Ureter (tissue), 1 donor: ENCODE measurements around the gene ARPIN. TPM values are rescaled to one million over a fixed set of nuclear protein-coding genes. Genes with fewer than 3 reads are reported as not detected.
"Not testable (repeated sequence)": the region's sequence is repeated elsewhere in the genome, so short reads cannot be mapped to it uniquely, and the experiment has no call there.

ENCODE experiments used
- DNase-seq: peaks from one replicate; pipeline ENCODE4 v3.0.0-alpha.2; 2020; ENCODE audit warnings: low spot score
- total RNA-seq: library from RNA; stranded (reverse); gene quantifications from one replicate; pipeline ENCODE4 v1.2.4, GENCODE V29; 2023
- donor health status: DM: yes; HTN: yes; CAD: no.

ARPIN gene
- total RNA-seq, 1 donor from 2014 or later, result 30.0 TPM

DNA sequence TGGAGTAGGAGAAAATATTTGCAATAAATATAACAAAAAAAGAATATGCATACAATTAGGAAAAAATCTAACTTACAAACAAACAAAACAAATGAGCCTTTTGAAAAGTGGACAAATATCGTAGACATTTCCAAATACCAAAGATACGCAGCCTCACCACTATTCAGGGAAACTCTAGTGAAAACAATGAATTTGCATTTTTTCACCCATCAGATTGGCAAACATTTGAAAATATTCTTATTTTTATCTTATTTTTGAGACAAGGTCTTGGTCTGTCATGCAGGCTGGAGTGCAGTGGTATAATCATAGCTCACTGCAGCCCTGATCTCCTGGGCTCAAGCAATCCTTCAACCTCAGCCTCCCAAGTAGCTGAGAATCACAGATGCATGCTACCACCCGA lies 34.4 kb downstream of the ARPIN start:
- DNase-seq, result no peak

DNA sequence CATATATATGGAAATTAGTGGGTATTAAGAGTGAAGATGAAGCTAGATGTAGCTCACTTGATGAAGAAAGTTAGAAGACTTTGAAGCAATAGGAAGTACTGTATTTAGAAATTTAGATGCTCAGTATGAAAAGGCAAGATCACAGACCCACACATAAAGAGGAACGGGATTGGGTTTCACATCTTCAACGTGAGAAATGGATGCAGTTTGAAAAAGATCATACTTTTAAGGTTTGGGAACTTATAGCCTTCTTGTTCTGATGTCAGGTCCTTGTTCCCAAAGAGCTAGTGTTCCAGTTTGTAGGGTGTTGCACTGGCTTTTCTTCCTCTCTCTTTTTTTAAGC lies 35.7 kb downstream of the ARPIN start:
- no peak for DNase-seq

GRCh38 chr15:89876396-89877082 lies 36.2 kb downstream of the ARPIN start:
- no peak for DNase-seq

DNA sequence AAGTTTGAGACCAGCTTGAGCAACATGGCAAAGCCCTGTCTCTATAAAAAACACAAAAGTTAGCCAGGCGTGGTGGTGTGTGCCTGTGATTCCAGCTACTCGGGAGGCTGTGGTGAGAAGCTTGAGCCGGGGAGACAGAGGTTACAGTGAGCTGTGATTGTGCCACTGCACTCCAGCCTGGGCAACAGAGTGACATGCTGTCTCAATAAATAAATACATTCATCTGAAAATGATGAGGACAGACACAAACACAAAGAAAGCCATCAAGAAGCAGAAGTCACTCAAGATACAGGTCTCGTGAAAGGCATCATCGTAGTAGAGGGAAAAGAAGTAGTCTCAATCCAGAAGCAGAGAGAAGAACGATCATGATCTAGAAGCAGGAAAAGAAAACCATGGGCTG lies 37.0 kb downstream of the ARPIN start:
- DNase-seq, result no peak

DNA sequence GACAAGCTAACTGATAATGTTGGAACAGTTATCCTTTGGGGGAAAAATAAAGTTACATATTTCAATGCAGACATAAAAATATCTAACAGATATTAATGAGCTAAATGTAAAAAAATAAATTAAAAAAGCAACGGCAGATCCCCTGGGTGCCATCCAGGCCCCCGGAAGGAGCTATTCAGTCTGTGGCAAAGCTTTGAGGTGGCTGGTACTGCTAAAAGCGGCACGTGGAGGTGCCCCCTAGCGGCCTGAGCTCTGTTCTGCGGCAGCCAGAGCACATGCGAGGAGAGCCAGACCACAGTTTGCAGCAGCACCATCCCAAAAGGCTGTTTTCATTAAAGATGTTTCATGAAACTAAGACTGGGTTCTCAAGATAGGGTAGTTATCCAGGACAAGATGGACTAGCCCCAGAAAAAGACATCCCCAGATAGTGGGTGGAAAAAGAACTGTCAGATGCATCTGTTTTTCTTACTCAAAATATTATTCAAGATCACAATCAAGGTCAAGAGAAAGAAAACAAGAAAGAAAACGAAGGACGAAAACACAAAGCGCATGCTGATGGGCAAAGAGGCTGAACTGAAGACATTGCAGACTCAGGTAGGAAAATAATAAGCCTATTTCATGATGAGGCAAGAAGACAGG lies 37.7 kb downstream of the ARPIN start:
- peak; percentile 86 for DNase-seq

DNA sequence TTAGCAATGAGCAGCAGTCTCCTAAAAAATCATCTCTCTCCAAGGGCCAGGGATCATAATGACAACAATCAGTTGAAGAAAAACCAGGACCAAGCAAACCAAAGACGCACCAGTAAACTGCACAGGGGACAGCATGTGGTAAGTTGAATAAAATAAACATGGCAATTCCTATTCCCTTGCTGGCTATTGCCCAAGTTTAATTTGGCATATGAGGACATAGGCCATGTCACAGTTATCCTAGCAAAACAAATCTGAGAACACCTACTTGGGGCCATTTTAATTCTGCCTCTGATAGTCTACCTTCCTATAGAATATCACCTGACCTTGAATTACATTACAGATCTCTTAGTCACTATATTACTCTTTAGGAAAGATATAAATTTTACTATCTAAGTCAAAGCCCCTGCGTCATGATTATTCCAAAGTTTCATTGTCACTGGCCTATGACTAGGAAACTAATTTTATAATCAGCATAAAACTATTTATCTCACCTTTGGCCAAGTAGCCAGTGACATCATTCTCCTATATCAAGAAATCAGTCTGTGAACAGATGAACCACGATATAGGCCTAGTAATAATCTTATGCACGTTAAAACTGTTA lies 42.0 kb downstream of the ARPIN start:
- no peak for DNase-seq

DNA sequence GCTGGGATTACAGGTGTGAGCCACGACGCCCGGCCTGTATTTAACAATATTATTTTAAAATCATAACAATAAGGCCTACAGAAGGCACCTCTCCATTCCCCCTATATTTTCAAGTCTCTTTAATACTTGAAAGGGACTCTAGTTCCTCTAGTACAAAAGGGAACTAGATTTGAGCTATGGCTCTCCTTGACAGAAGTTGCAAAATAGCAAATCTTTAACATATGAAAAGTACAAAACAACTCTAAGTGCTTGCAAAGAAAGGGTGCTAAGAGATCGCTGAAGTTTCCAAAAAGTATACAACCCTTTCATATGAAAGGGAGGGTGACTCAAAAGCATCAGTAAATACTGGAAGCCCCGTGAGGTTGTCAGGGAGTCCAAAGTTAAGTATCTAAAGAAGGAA lies 42.7 kb downstream of the ARPIN start:
- DNase-seq, result no peak

- DNase-seq, result not testable (repeated sequence)
Measured at GRCh38 chr15:89869490-89869889, 43.3 kb downstream of the ARPIN start.

GRCh38 chr15:89864958-89865739 lies 47.6 kb downstream of the ARPIN start:
- DNase-seq, result no peak

GRCh38 chr15:89863918-89864317 lies 48.8 kb downstream of the ARPIN start:
- no peak for DNase-seq

DNA sequence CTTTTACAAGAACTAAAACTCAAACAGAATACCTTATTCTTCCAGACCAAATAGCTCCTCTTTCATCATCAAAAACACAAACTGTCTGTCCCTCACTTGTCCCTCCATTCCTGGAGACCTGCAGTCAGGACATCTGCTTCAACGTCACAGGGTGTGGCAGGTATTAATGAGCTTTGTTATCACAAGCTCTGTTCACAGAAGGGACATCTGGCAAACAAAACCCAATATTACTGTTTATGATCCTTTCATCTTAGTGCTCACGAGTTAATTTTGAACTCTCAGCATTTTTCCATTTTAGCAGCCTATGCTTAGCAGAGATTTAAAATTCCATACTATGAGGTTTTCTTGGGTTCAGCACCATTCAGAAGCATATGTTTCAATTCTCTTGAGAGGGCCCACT lies 51.9 kb downstream of the ARPIN start:
- no peak for DNase-seq

DNA sequence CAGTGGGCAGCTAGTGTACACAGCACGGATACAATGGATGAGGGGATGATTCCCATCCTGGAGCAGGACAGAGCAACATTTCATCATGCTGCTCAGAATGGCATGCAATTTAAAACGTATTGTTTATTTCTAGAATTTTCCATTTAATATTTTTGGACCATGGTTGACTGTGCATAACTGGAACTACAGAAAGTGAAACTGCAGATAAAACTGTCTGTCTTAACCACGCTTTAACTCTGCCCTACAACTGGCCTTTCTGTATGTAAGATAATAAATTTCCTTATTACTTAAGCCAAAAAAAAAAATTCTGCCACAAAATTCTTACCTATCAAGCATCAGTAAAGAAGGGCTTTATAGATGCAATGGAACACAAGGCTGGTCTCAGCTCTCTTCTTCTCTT lies 52.3 kb downstream of the ARPIN start:
- no peak for DNase-seq

- DNase-seq, result no peak
Measured at GRCh38 chr15:89858661-89859458, 53.9 kb downstream of the ARPIN start.

- no peak for DNase-seq
Measured at GRCh38 chr15:89857673-89858072, 55.1 kb downstream of the ARPIN start.

- DNase-seq, result no peak
Measured at GRCh38 chr15:89855948-89856347, 56.8 kb downstream of the ARPIN start.

- not testable (repeated sequence) for DNase-seq
Measured at GRCh38 chr15:89854863-89855262, 57.9 kb downstream of the ARPIN start.

DNA sequence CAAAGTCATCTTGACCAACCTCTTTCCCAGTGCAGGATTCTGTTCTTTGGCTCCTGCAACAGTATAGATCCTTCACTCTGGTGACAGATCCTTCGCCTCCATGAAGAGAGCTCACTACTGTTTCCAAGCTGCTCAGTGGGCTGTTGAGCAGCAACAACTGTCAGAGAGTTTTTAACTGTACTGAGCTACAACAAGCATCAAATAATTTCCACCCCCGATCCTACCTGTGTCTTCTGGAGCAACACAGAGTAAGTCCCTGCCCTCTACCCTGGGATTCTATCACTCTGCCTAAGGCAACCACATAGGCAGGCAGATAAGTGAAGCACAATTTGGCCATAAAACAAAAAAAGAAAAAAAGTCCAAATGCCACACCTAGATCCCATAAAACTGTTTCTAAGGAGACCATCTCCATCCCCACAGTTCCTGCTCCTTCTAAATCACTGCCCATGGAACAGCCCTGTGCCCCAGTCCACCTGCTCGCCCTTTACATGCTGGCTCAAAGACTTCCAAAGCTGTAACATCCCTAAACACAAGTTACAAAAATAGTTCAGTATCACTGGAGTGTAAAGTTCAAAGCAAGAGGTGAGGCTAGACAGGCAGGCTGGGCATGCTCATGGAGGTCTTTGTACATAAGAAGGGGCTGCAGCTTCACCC lies 60.3 kb downstream of the ARPIN start:
- no peak for DNase-seq

DNA sequence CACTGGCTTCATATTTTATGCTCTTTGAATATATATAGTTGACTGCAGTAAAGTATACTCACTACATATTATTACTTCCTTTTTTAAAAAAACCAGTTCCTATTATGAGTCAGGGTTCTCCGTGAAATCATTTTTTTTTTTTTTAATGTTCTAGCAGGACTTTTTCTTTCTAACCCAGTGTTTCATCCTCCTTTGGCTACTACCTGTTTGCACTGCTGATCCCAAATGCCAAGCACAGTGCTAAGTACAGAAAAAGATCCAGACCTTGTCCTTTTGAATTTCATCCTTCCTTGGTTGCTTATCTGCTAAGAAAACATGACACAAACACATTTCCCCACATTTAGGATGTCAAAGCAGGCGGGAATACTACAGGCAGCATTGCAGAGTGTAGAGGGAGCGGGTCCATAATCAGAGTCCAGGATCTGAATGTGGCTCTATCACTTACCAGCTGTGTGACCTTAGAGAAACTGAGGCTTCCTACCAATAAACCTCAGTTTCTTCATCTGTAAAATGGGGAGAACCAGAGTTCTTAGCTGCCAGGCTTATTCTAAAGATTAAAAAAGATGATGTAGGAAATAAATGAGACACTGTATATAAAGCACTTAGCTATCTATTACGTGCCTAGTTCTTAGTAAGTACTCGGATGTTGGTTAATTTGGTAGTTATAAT lies 60.9 kb downstream of the ARPIN start:
- no peak for DNase-seq

- no peak for DNase-seq
Measured at GRCh38 chr15:89848970-89849292, 63.8 kb downstream of the ARPIN start.

DNA sequence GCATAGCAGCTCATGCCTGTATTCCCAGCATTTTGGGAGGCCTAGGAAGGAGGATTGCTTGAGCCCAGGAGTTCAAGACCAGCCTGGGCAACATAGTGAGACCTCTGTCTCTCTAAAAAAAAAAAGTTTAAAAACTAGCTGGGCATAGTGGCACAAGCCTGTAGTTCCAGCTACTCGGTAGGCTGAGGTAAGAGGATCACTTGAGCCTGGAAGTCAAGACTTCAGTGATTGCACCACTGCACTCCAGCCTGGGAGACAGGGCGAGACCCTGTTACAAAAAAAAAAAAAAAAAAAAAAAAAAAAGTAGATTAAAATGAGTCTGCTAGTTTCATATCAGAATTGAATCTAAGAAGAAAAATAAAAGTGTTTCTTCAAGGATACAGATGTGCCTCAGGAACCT lies 65.7 kb downstream of the ARPIN start:
- DNase-seq, result no peak
